ENCODE data around the gene CEBPB. TPM values are rescaled to one million over a fixed set of nuclear protein-coding genes. Genes with fewer than 3 reads are reported as not detected.

Gene CEBPB
- total RNA-seq, 1 experiment from 2014 or later, result 183 TPM

GRCh38 chr20:50141811-50142561, 48.6 kb upstream of the CEBPB start:
- no TSS peak for BruUV-seq (replicated peaks)
- Mint-ChIP-seq H3K27ac (ENCODE audit: unreplicated experiment) (no peak overlapping the region), H3K4me1 (ENCODE audit: low read depth, unreplicated experiment) (peaks cover 38% of the 10 kb centered on the region), H3K27me3 (ENCODE audit: insufficient read depth, unreplicated experiment) (no peaks in the 10 kb centered on the region), H3K4me3 (ENCODE audit: unreplicated experiment) (no peak overlapping the region), H3K9me3 (ENCODE audit: unreplicated experiment) (no peaks in the 10 kb centered on the region), H3K36me3 (ENCODE audit: insufficient read depth, unreplicated experiment) (peaks cover 85% of the 10 kb centered on the region)
- no peak for DNase-seq
- ChIA-PET POLR2A (interaction anchor here (0.6 to 1.4 kb wide), 3 partner anchors 12 to 24 kb away, joined by 3 to 4 read pairs (median 3); partner anchors contain the start of gene PEDS1), CTCF (no interaction called here)
- peaks cover 18% of the 10 kb centered on the region for H3K36me3 ChIP-seq (ENCODE audit: control insufficient read depth, insufficient read depth, low read length)
- H3K27me3 ChIP-seq (replicated peaks; ENCODE audit: control insufficient read depth, insufficient read depth, low read length), result no peaks in the 10 kb centered on the region
- peaks cover 32% of the 10 kb centered on the region for H3K4me1 ChIP-seq
- intact Hi-C loops (cut with micrococcal nuclease; ENCODE audit: unreplicated experiment), result no loop called here
- no peak overlapping the region for H3K4me3 ChIP-seq (ENCODE audit: low read depth, low read length)
- no peaks in the 10 kb centered on the region for H3K9me3 ChIP-seq
- no peak for TF ChIP-seq CTCF (IDR thresholded peaks at IDR 0.05; ENCODE audit: insufficient read depth in 1 of 2, low read depth in 1 of 2, low read length in 1 of 2, severe bottlenecking in 1 of 2, unreplicated experiment in 1 of 2)

- Mint-ChIP-seq H3K27ac (ENCODE audit: unreplicated experiment) (peak overlapping the region; percentile 17), H3K4me3 (ENCODE audit: unreplicated experiment) (no peak overlapping the region), H3K9me3 (ENCODE audit: unreplicated experiment) (no peaks in the 10 kb centered on the region), H3K36me3 (ENCODE audit: insufficient read depth, unreplicated experiment) (peaks cover 85% of the 10 kb centered on the region), H3K27me3 (ENCODE audit: insufficient read depth, unreplicated experiment) (no peaks in the 10 kb centered on the region), H3K4me1 (ENCODE audit: low read depth, unreplicated experiment) (peaks cover 38% of the 10 kb centered on the region)
- peaks cover 24% of the 10 kb centered on the region for H3K4me1 ChIP-seq
- no peak overlapping the region for H3K4me3 ChIP-seq (ENCODE audit: low read depth, low read length)
- DNase-seq, result peak in 1 of 2 experiments; percentile 33
- H3K27me3 ChIP-seq (replicated peaks; ENCODE audit: control insufficient read depth, insufficient read depth, low read length), result no peaks in the 10 kb centered on the region
- CTCF ChIA-PET, result no interaction called here
- H3K9me3 ChIP-seq, result no peaks in the 10 kb centered on the region
- intact Hi-C loops (cut with micrococcal nuclease; ENCODE audit: unreplicated experiment), result no loop called here
- no TSS peak for BruUV-seq (replicated peaks)
- POLR2A ChIA-PET, result interaction anchor here (0.6 to 1.5 kb wide), 3 partner anchors 11 to 27 kb away, joined by 3 read pairs; partner anchors contain the start of gene PEDS1
- H3K36me3 ChIP-seq (ENCODE audit: control insufficient read depth, insufficient read depth, low read length), result peaks cover 20% of the 10 kb centered on the region
- no peak for TF ChIP-seq CTCF (IDR thresholded peaks at IDR 0.05; ENCODE audit: insufficient read depth in 1 of 2, low read depth in 1 of 2, low read length in 1 of 2, severe bottlenecking in 1 of 2, unreplicated experiment in 1 of 2)
Observed at GRCh38 chr20:50142812-50143211, 47.8 kb upstream of the CEBPB start.

GRCh38 chr20:50144362-50144761, 46.3 kb upstream of the CEBPB start:
- intact Hi-C loops (cut with micrococcal nuclease; ENCODE audit: unreplicated experiment), result no loop called here
- Mint-ChIP-seq H3K36me3 (ENCODE audit: insufficient read depth, unreplicated experiment) (peaks cover 86% of the 10 kb centered on the region), H3K27ac (ENCODE audit: unreplicated experiment) (no peak overlapping the region), H3K27me3 (ENCODE audit: insufficient read depth, unreplicated experiment) (no peaks in the 10 kb centered on the region), H3K4me3 (ENCODE audit: unreplicated experiment) (no peak overlapping the region), H3K9me3 (ENCODE audit: unreplicated experiment) (no peaks in the 10 kb centered on the region), H3K4me1 (ENCODE audit: low read depth, unreplicated experiment) (peaks cover 43% of the 10 kb centered on the region)
- Histone ChIP-seq H3K4me3 (ENCODE audit: low read depth, low read length) (no peak overlapping the region), H3K36me3 (ENCODE audit: control insufficient read depth, insufficient read depth, low read length) (peaks cover 25% of the 10 kb centered on the region), H3K9me3 (no peaks in the 10 kb centered on the region), H3K27me3 (replicated peaks; ENCODE audit: control insufficient read depth, insufficient read depth, low read length) (no peaks in the 10 kb centered on the region), H3K4me1 (peaks cover 11% of the 10 kb centered on the region)
- CTCF ChIA-PET, result interaction anchor here (0.7 to 1.9 kb wide), 7 partner anchors 8 to 601 kb away, joined by 3 to 10 read pairs (median 3); no protein-coding TSS in a partner anchor
- POLR2A ChIA-PET, result interaction anchor here (1.0 to 2.1 kb wide), 4 partner anchors 8 to 28 kb away, joined by 3 to 19 read pairs (median 4); partner anchors contain the start of gene PEDS1
- TF ChIP-seq CTCF (IDR thresholded peaks at IDR 0.05; ENCODE audit: insufficient read depth in 1 of 2, low read depth in 1 of 2, low read length in 1 of 2, severe bottlenecking in 1 of 2, unreplicated experiment in 1 of 2), result no peak
- no TSS peak for BruUV-seq (replicated peaks)
- DNase-seq, result peak in 1 of 2 experiments; percentile 58

Data from Caco-2 (cell line).